CD4-positive, alpha-beta memory T cell (primary cell): ENCODE measurements around the gene CHD6. TPM values are rescaled to one million over a fixed set of nuclear protein-coding genes. Genes with fewer than 3 reads are reported as not detected.

ENCODE experiments used
- CTCF ChIA-PET: fragments of 350-600 bp; sonication (Branson Sonifier 250); formaldehyde crosslinking; loops from one replicate; lab custom pipeline; 2021; ENCODE audit warnings: inconsistent platforms; ENCODE audit not compliant: partially characterized antibody; lab: Charles Lee
- POLR2A ChIA-PET: fragments of 350-600 bp; sonication (Branson Sonifier 250); formaldehyde crosslinking; loops from one replicate; lab custom pipeline; 2021; ENCODE audit not compliant: partially characterized antibody; lab: Charles Lee
- DNase-seq, 5 donors: peaks; one replicate each; pipeline versions ENCODE4 v3.0.0 to v3.0.0-alpha.2; 2020 to 2022; ENCODE audit warnings: mixed read lengths in 1 of 5
- H3K27ac ChIP-seq: one replicate; pipeline ENCODE4 v1.7.0; 2013; ENCODE audit warnings: low read depth, low read length
- H3K27me3 ChIP-seq: 2 replicates; pipeline ENCODE4 v1.7.0; 2013; ENCODE audit warnings: mild to moderate bottlenecking, low read length, moderate library complexity; ENCODE audit not compliant: insufficient read depth
- H3K36me3 ChIP-seq: 2 replicates; pipeline ENCODE4 v1.7.0; 2013; ENCODE audit warnings: mild to moderate bottlenecking, low read length, moderate library complexity; ENCODE audit not compliant: insufficient read depth
- H3K4me1 ChIP-seq: 2 replicates; pipeline ENCODE4 v1.7.0; 2013; ENCODE audit warnings: mild to moderate bottlenecking, low read length, moderate library complexity; ENCODE audit not compliant: insufficient read depth
- H3K4me3 ChIP-seq, 2 donors: one replicate each; pipeline ENCODE4 v1.7.0; 2013; ENCODE audit warnings: low read length in 2 of 2, mild to moderate bottlenecking in 1 of 2
- H3K9me3 ChIP-seq, 2 donors: one replicate each; pipeline ENCODE4 v1.7.0; 2013; ENCODE audit warnings: low read length in 2 of 2, control low read depth in 1 of 2; ENCODE audit not compliant: control insufficient read depth in 1 of 2
- H3K27ac Mint-ChIP-seq, 7 donors: one replicate each; pipeline ENCODE4 v1.8.0; 2020 to 2021; ENCODE audit warnings: mixed read lengths in 7 of 7, mild to moderate bottlenecking in 6 of 7, inconsistent platforms in 3 of 7, moderate library complexity in 3 of 7
- H3K27me3 Mint-ChIP-seq, 2 donors: one replicate each; pipeline ENCODE4 v1.8.0; 2020 to 2021; ENCODE audit warnings: mixed read lengths in 2 of 2
- H3K36me3 Mint-ChIP-seq, 2 donors: one replicate each; pipeline ENCODE4 v1.8.0; 2020 to 2021; ENCODE audit warnings: mixed read lengths in 2 of 2, inconsistent platforms in 1 of 2, mild to moderate bottlenecking in 1 of 2
- H3K4me1 Mint-ChIP-seq, 4 donors: one replicate each; pipeline ENCODE4 v1.8.0; 2020 to 2021; ENCODE audit warnings: mixed read lengths in 4 of 4, mild to moderate bottlenecking in 1 of 4
- H3K4me3 Mint-ChIP-seq, 8 donors: one replicate each; pipeline ENCODE4 v1.8.0; 2020 to 2021; ENCODE audit warnings: mixed read lengths in 8 of 8, mild to moderate bottlenecking in 7 of 8, moderate library complexity in 6 of 8, inconsistent platforms in 3 of 8
- H3K9me3 Mint-ChIP-seq, 8 donors: one replicate each; pipeline ENCODE4 v1.8.0; 2020 to 2021; ENCODE audit warnings: mixed read lengths in 8 of 8, mild to moderate bottlenecking in 5 of 8, inconsistent platforms in 3 of 8, moderate library complexity in 1 of 8
- intact Hi-C: fragments of 100-400 bp; cut with micrococcal nuclease; formaldehyde crosslinking; loops from one replicate; pipeline ENCODE4 v1.15.1; 2023
- polyA plus RNA-seq, 2 donors: library from polyadenylated mRNA; unstranded; fragments of 300-500 nt; fragmentation: Illumina TruSeq; gene quantifications; one replicate each; pipeline ENCODE4 v1.2.3, GENCODE V29; 2021
- total RNA-seq, 2 experiments: library from RNA; stranded (reverse); gene quantifications; one replicate each; pipeline ENCODE4 v1.2.3, GENCODE V29; 2021

The CHD6 gene
- total and polyA plus RNA-seq, 4 experiments from 2014 or later = 29.2 to 96.8 (median 77.8) TPM

DNA sequence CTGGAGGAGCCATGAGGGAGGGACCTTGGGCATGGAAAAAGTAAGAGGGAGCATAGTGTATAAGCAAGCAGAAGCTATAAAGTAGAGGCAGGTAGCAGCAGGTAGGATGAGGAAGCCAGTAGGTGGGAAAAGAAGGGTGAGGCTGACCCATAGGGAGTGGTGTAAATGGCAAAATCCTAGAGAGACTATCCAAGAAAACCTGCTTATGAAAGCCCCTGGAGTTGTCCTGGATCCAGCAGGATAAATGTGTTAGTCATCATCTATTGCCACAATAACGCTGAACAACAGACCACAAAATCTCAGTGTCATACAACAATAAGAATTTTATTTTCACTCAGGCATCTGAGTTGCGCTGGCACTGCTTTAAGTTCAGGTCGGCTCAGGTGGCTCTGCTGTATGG is 30.2 kb downstream of the CHD6 start:
- CTCF ChIA-PET = no interaction called here
- no peak overlapping the region for H3K27ac Mint-ChIP-seq
- DNase-seq = no peak
- H3K27me3 Mint-ChIP-seq = no peaks in the 10 kb centered on the region
- no peaks in the 10 kb centered on the region for H3K4me1 ChIP-seq
- H3K4me3 Mint-ChIP-seq = peak overlapping the region in 2 of 8 donors; percentile 43 to 46
- POLR2A ChIA-PET = no interaction called here
- H3K27ac ChIP-seq = no peak overlapping the region
- H3K36me3 ChIP-seq = no peaks in the 10 kb centered on the region
- no peak overlapping the region for H3K4me3 ChIP-seq
- peaks cover 9 to 28% (median 19%) of the 10 kb centered on the region in 4 donors for H3K4me1 Mint-ChIP-seq
- no peaks in the 10 kb centered on the region for H3K27me3 ChIP-seq
- H3K9me3 ChIP-seq = peaks cover 0 to 6% of the 10 kb centered on the region in 2 donors
- peaks cover 39 to 47% of the 10 kb centered on the region in 2 donors for H3K36me3 Mint-ChIP-seq
- peaks cover 7 to 53% (median 28%) of the 10 kb centered on the region in 8 donors for H3K9me3 Mint-ChIP-seq
- intact Hi-C loops = no loop called here

DNA sequence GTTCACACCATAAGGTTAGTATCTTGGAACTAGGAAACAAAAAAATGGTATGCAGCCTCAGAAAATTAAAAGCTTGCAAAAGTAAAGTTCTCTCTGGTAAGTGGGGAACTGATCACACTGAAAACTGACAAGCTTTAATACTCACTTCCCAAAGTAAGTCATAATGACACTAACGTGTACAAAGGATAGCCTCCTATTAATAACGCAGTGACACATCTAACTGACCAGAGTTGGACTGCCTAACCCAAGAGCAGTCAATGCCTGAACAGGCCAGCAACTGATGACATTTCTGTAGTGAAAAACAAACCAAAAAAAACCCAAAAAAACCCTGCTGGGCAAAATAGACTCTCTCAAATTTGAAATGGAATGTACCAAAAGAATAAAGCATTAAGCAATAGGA is 30.7 kb downstream of the CHD6 start:
- Mint-ChIP-seq H3K27ac (no peak overlapping the region), H3K36me3 (peaks cover 39 to 51% of the 10 kb centered on the region in 2 donors), H3K9me3 (peaks cover 7 to 53% (median 28%) of the 10 kb centered on the region in 8 donors), H3K4me3 (peak overlapping the region in 2 of 8 donors; percentile 43 to 46), H3K27me3 (no peaks in the 10 kb centered on the region), H3K4me1 (peaks cover 13 to 28% (median 20%) of the 10 kb centered on the region in 4 donors)
- no peak overlapping the region for H3K4me3 ChIP-seq
- peaks cover 0 to 6% of the 10 kb centered on the region in 2 donors for H3K9me3 ChIP-seq
- CTCF ChIA-PET = interaction anchor here (0.8 kb wide), 1 partner anchor 10 kb away, joined by 3 read pairs; no protein-coding TSS in a partner anchor
- intact Hi-C loops = no loop called here
- no peaks in the 10 kb centered on the region for H3K27me3 ChIP-seq
- no peak overlapping the region for H3K27ac ChIP-seq
- no peak for DNase-seq
- POLR2A ChIA-PET = no interaction called here
- H3K4me1 ChIP-seq = no peaks in the 10 kb centered on the region
- H3K36me3 ChIP-seq = no peaks in the 10 kb centered on the region

GRCh38 chr20:41586772-41587171 is 31.4 kb downstream of the CHD6 start:
- H3K27ac ChIP-seq = no peak overlapping the region
- H3K36me3 ChIP-seq = no peaks in the 10 kb centered on the region
- ChIA-PET POLR2A (no interaction called here), CTCF (interaction anchor here (0.8 kb wide), 1 partner anchor 11 kb away, joined by 3 read pairs; no protein-coding TSS in a partner anchor)
- peaks cover 39 to 51% of the 10 kb centered on the region in 2 donors for H3K36me3 Mint-ChIP-seq
- H3K4me1 ChIP-seq = no peaks in the 10 kb centered on the region
- peaks cover 0 to 6% of the 10 kb centered on the region in 2 donors for H3K9me3 ChIP-seq
- H3K4me3 Mint-ChIP-seq = no peak overlapping the region
- intact Hi-C loops = no loop called here
- no peak for DNase-seq
- no peaks in the 10 kb centered on the region for H3K27me3 ChIP-seq
- H3K4me3 ChIP-seq = no peak overlapping the region
- no peak overlapping the region for H3K27ac Mint-ChIP-seq
- H3K4me1 Mint-ChIP-seq = peaks cover 17 to 34% (median 25%) of the 10 kb centered on the region in 4 donors
- H3K27me3 Mint-ChIP-seq = no peaks in the 10 kb centered on the region
- peaks cover 7 to 53% (median 28%) of the 10 kb centered on the region in 8 donors for H3K9me3 Mint-ChIP-seq

DNA sequence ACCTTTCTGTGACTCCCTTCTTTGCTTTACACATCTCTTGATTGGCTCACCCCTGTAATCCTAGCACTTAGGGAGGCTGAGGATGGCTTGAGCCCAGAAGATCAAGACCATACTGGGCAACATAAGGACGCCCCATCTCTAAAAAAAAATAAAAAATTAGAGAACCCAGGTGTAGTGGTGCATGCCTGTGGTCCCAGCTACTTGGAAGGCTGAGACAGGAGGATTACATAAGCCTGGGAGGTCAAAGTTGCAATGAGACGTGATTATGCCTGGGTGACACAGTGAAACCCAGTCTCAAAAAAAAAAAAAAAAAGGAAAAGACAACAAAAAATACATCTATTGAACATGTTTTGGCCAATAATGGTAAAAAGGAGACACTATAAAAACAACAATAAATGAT is 37.8 kb downstream of the CHD6 start:
- H3K9me3 ChIP-seq = no peaks in the 10 kb centered on the region
- intact Hi-C loops = no loop called here
- Mint-ChIP-seq H3K4me1 (peaks cover 42 to 77% (median 52%) of the 10 kb centered on the region in 4 donors), H3K4me3 (peak overlapping the region in 1 of 8 donors; percentile 58), H3K27ac (no peak overlapping the region), H3K36me3 (peaks cover 10 to 36% of the 10 kb centered on the region in 2 donors), H3K9me3 (peaks cover 0 to 12% (median 8%) of the 10 kb centered on the region in 8 donors), H3K27me3 (no peaks in the 10 kb centered on the region)
- H3K27ac ChIP-seq = no peak overlapping the region
- H3K4me1 ChIP-seq = peaks cover 28% of the 10 kb centered on the region
- no peaks in the 10 kb centered on the region for H3K27me3 ChIP-seq
- DNase-seq = no peak
- POLR2A ChIA-PET = no interaction called here
- no peaks in the 10 kb centered on the region for H3K36me3 ChIP-seq
- CTCF ChIA-PET = interaction anchor here (0.7 to 1.2 kb wide), 4 partner anchors 8 to 118 kb away, joined by 3 to 4 read pairs (median 3); no protein-coding TSS in a partner anchor
- H3K4me3 ChIP-seq = no peak overlapping the region

DNA sequence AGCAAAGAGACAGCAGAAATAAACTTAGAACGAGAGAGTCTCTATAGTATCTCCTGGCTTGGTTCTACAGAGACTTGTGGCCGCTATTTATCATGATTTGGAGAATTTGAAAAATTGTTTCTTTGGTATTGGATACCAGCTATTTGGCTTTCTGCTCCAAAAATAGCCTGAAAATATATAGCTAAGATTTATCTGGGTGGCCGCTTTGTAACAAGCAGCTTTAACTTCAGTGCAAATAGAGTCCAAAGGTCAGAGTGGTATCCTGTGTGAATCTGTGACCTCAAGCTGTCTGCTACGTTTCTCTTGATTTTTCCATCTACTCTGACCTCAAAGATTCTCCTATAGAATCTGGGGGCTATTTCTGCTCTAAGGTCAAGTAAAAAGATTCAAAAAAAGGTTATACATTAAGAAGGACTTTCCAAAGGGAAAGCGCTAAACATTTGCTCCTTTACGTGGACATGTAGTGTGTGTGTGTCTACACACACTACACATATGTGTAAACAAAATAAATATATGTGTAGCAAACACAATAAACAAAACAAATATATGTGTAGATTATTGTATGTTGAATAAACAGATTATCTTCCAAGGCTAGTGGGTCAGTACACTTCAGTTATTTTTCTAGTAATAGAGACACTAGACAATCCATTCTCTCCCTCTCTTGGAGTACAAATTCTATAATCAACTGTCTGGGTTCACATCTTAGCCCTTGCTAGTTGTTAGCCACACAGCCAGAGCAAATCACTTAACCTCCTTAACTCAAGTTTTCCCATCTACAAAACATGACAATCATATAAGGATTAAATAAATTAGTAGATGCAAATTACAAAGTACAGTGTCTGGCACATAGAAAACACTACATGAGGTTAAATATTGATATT is 40.8 kb downstream of the CHD6 start:
- Histone ChIP-seq H3K27ac (no peak overlapping the region), H3K4me1 (peaks cover 48% of the 10 kb centered on the region), H3K9me3 (no peaks in the 10 kb centered on the region), H3K36me3 (no peaks in the 10 kb centered on the region), H3K4me3 (no peak overlapping the region), H3K27me3 (no peaks in the 10 kb centered on the region)
- ChIA-PET POLR2A (no interaction called here), CTCF (no interaction called here)
- no peaks in the 10 kb centered on the region for H3K27me3 Mint-ChIP-seq
- DNase-seq = no peak
- H3K4me1 Mint-ChIP-seq = peaks cover 46 to 86% (median 63%) of the 10 kb centered on the region in 4 donors
- H3K27ac Mint-ChIP-seq = no peak overlapping the region
- peaks cover 5 to 20% of the 10 kb centered on the region in 2 donors for H3K36me3 Mint-ChIP-seq
- intact Hi-C loops = no loop called here
- H3K9me3 Mint-ChIP-seq = peaks cover 0 to 9% (median 6%) of the 10 kb centered on the region in 8 donors
- H3K4me3 Mint-ChIP-seq = peak overlapping the region in 2 of 8 donors; percentile 11 to 45

DNA sequence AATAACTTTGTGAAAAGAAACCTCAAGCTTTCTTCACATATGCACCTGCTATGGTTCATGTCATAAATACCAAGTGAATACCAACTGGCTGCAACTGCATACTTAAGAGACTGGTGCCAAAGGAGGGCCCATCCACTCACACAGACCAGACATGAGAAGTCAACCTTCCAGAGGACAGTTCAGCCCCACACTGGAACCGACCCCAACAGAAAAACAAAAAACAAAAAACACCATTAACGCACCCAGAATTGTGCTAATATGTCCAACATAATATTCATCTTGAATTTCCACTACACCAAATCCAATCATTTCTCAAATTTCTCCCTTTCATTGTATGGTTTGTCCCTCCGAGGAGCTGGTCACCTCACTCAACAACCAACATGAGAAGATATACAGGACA is 42.8 kb downstream of the CHD6 start:
- CTCF ChIA-PET = no interaction called here
- H3K36me3 Mint-ChIP-seq = peaks cover 5 to 16% of the 10 kb centered on the region in 2 donors
- H3K4me3 ChIP-seq = no peak overlapping the region
- H3K27me3 ChIP-seq = no peaks in the 10 kb centered on the region
- H3K4me3 Mint-ChIP-seq = peak overlapping the region in 3 of 8 donors; percentile 9 to 20 (median 20)
- H3K9me3 ChIP-seq = no peaks in the 10 kb centered on the region
- H3K27ac Mint-ChIP-seq = peak overlapping the region in 1 of 7 donors; percentile 8
- POLR2A ChIA-PET = no interaction called here
- peaks cover 50% of the 10 kb centered on the region for H3K4me1 ChIP-seq
- H3K9me3 Mint-ChIP-seq = peaks cover 0 to 9% (median 6%) of the 10 kb centered on the region in 8 donors
- peaks cover 47 to 87% (median 65%) of the 10 kb centered on the region in 4 donors for H3K4me1 Mint-ChIP-seq
- H3K27ac ChIP-seq = no peak overlapping the region
- no peak for DNase-seq
- H3K27me3 Mint-ChIP-seq = no peaks in the 10 kb centered on the region
- intact Hi-C loops = no loop called here
- H3K36me3 ChIP-seq = no peaks in the 10 kb centered on the region

- Mint-ChIP-seq H3K4me3 (peak overlapping the region in 2 of 8 donors; percentile 11 to 58), H3K4me1 (peaks cover 48 to 84% (median 63%) of the 10 kb centered on the region in 4 donors), H3K27ac (no peak overlapping the region), H3K36me3 (peaks cover 5 to 15% of the 10 kb centered on the region in 2 donors), H3K27me3 (no peaks in the 10 kb centered on the region), H3K9me3 (peaks cover 0 to 9% (median 6%) of the 10 kb centered on the region in 8 donors)
- no peak for DNase-seq
- no peaks in the 10 kb centered on the region for H3K27me3 ChIP-seq
- no peaks in the 10 kb centered on the region for H3K36me3 ChIP-seq
- POLR2A ChIA-PET = no interaction called here
- CTCF ChIA-PET = no interaction called here
- H3K9me3 ChIP-seq = no peaks in the 10 kb centered on the region
- no peak overlapping the region for H3K27ac ChIP-seq
- no peak overlapping the region for H3K4me3 ChIP-seq
- intact Hi-C loops = no loop called here
- peaks cover 50% of the 10 kb centered on the region for H3K4me1 ChIP-seq
These were observed 43.3 kb downstream of the CHD6 start for GRCh38 chr20:41574802-41575389.
